ENCODE measurements around the gene HNF4A.

DNA sequence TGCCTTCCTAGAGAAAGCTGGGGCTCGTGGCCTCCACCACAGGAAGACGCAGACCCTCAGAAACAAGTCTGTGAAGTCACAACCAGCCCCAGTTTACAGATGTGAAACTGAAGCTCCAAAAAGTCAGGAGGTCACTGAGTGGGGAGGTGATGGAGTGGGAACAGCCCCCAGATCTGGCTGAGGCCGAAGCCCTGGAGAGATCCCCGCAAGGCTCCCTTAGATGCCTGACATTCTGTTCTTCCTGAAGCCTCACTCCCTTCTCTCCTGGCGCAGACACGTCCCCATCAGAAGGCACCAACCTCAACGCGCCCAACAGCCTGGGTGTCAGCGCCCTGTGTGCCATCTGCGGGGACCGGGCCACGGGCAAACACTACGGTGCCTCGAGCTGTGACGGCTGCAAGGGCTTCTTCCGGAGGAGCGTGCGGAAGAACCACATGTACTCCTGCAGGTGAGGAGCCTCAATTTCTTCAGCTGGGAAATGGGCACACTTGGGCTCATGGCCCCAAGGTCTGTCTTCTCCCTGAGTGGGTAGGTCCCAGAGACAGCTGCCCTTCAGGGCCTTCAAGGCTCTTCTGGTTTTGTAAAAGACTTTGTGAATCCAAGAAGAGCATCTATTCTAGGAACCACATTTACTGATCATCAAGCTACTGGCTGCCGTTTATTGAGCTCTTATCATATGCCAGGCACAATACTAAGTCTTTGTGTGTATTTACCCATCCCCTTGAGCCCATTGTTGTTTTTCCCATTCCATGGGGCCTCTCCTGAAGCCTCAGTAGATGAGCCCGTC, 50.5 kb downstream of the HNF4A start:
- TF ChIP-seq, protein P1, sequence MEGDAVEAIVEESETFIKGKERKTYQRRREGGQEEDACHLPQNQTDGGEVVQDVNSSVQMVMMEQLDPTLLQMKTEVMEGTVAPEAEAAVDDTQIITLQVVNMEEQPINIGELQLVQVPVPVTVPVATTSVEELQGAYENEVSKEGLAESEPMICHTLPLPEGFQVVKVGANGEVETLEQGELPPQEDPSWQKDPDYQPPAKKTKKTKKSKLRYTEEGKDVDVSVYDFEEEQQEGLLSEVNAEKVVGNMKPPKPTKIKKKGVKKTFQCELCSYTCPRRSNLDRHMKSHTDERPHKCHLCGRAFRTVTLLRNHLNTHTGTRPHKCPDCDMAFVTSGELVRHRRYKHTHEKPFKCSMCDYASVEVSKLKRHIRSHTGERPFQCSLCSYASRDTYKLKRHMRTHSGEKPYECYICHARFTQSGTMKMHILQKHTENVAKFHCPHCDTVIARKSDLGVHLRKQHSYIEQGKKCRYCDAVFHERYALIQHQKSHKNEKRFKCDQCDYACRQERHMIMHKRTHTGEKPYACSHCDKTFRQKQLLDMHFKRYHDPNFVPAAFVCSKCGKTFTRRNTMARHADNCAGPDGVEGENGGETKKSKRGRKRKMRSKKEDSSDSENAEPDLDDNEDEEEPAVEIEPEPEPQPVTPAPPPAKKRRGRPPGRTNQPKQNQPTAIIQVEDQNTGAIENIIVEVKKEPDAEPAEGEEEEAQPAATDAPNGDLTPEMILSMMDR (conservative IDR thresholded peaks at IDR 0.05): no peak
- TF ChIP-seq EZH2 (IDR thresholded peaks at IDR 0.05; ENCODE audit: low read depth): no peak

Measured in PC-9 (cell line).